Psoas muscle (tissue), 8 donors: ENCODE data around the gene SYS1. TPM values are rescaled to one million over a fixed set of nuclear protein-coding genes. Genes with fewer than 3 reads are reported as not detected.

ENCODE experiments used
- ATAC-seq, 4 donors: fragments of 200-7000 bp; cut with Tn5 transposase; one replicate each; pipeline ENCODE4 v1.9.1; 2020; ENCODE audit warnings: moderate library complexity in 3 of 4, mild to moderate bottlenecking in 2 of 4
- DNase-seq, 2 donors: peaks; one replicate each; pipeline ENCODE4 v3.0.0-alpha.2; 2020
- H3K27ac ChIP-seq: fragments of 200-600 bp; one replicate; pipeline ENCODE4 v1.8.0; 2022
- H3K27me3 ChIP-seq, 3 donors: fragments of 200-600 bp in 1 of 3; one replicate each; pipeline versions ENCODE4 v1.6.1 to v1.8.0; 2013 to 2022; ENCODE audit warnings: low read length in 2 of 3, mild to moderate bottlenecking in 2 of 3, moderate library complexity in 1 of 3; ENCODE audit not compliant: insufficient read depth in 3 of 3
- H3K36me3 ChIP-seq, 2 donors: fragments of 200-600 bp in 1 of 2; one replicate each; pipeline versions ENCODE4 v1.6.1 to v1.8.0; 2013 to 2022; ENCODE audit warnings: low read depth in 1 of 2, mild to moderate bottlenecking in 1 of 2, moderate library complexity in 1 of 2; ENCODE audit not compliant: insufficient read depth in 1 of 2
- H3K4me1 ChIP-seq: fragments of 200-600 bp; one replicate; pipeline ENCODE4 v1.8.0; 2022
- H3K4me3 ChIP-seq: fragments of 200-600 bp; one replicate; pipeline ENCODE4 v1.8.0; 2022; ENCODE audit warnings: mild to moderate bottlenecking
- H3K9me3 ChIP-seq: fragments of 200-600 bp; one replicate; pipeline ENCODE4 v1.8.0; 2022
- CTCF ChIP-seq: fragments of 200-600 bp; IDR thresholded peaks from one replicate; pipeline ENCODE4 v1.8.0; 2022; ENCODE audit warnings: antibody characterized with exemption
- whole genome bisulfite sequencing, 3 donors: extraction: QIAGEN DNeasy Blood & Tissue Kit; methylation state at CpG; one replicate each; pipeline versions ENCODE4 v1.1.6 to v1.1.7; 2013; 5-methylcytosine and 5-hydroxymethylcytosine counted together
- intact Hi-C, 2 donors: fragments of 100-400 bp; cut with DNase I; formaldehyde crosslinking; loops; one replicate each; pipeline versions ENCODE4 v1.11.0 to v1.14.2; 2022
- polyA plus RNA-seq, 3 donors: library from polyadenylated mRNA; stranded (reverse); fragments of 200-250 nt; gene quantifications; one replicate each; pipeline ENCODE4 v1.2.3, GENCODE V29; 2013
- total RNA-seq, 4 donors: library from RNA; stranded (reverse); fragmentation: NEBNext Ultra II Directional in 2 of 4; extraction: Animal tissue kit (Norgen Biotek cat#: 25700) in 2 of 4; gene quantifications; one replicate each; pipeline versions ENCODE4 v1.2.1 to v1.2.4, GENCODE V29; 2021 to 2023
- donor health status: healthy with polysubstance abuse.
- donor health status: DM: no; HTN: no; CAD: no; lungs with moderate emphysema.
- donor health status: Bipolar disorder and iron deficiency.
- donor health status: healthy.
- donor health status: DM: yes; HTN: yes; CAD: no.
- donor health status: DM: no; HTN: no; CAD: no.
- donor health status: DM: no; HTN: no; CAD: no.
- donor health status: DM: yes; HTN: yes; CAD: no.

The SYS1 gene
- total and polyA plus RNA-seq, 7 donors: 17.1 to 73.3 (median 29.6) TPM

- intact Hi-C loops: no loop called here
- 66 to 71% (median 69%) methylated on average over 11 of the region's 11 CpGs for WGBS, 3 donors
Observed at GRCh38 chr20:45377269-45377668, 14.3 kb downstream of the SYS1 start.

GRCh38 chr20:45378191-45378590 is 15.2 kb downstream of the SYS1 start, which contains the start of gene TP53TG5:
Gene TP53TG5 (minus strand): TSS chr20:45378325. CDS start chr20:45378236, 89 bp downstream.
- no peaks in the 10 kb centered on the region for H3K27me3 ChIP-seq
- ATAC-seq: no peak
- intact Hi-C loops: no loop called here
- H3K4me1 ChIP-seq: no peaks in the 10 kb centered on the region
- no peak within 1 kb of the TSS for H3K4me3 ChIP-seq
- H3K27ac ChIP-seq: no peak within 1 kb of the TSS
- H3K36me3 ChIP-seq: peaks cover 0 to 4% of the 10 kb centered on the region in 2 donors
- DNase-seq: no peak
- no peak for TF ChIP-seq CTCF
- 75 to 87% (median 85%) methylated on average over 1 of the region's 1 CpG for WGBS, 3 donors
- H3K9me3 ChIP-seq: no peaks in the 10 kb centered on the region

More at GRCh38 chr20:45377269-45377668, 14.3 kb downstream of the SYS1 start:
- DNase-seq (no peak), ATAC-seq (no peak)
- no peaks in the 10 kb centered on the region for H3K27me3 ChIP-seq
- no peak overlapping the region for H3K27ac ChIP-seq
- H3K36me3 ChIP-seq: peaks cover 0 to 4% of the 10 kb centered on the region in 2 donors
- no peak overlapping the region for H3K4me3 ChIP-seq
- no peak for TF ChIP-seq CTCF
- no peaks in the 10 kb centered on the region for H3K4me1 ChIP-seq
- no peaks in the 10 kb centered on the region for H3K9me3 ChIP-seq

- H3K27ac ChIP-seq: no peak overlapping the region
- H3K36me3 ChIP-seq: no peaks in the 10 kb centered on the region
- WGBS, 3 donors: 83 to 95% (median 95%) methylated on average over 1 of the region's 1 CpG
- intact Hi-C loops: no loop called here
- H3K9me3 ChIP-seq: no peaks in the 10 kb centered on the region
- ATAC-seq (no peak), DNase-seq (no peak)
- TF ChIP-seq CTCF: no peak
- H3K4me1 ChIP-seq: no peaks in the 10 kb centered on the region
- H3K4me3 ChIP-seq: no peak overlapping the region
- H3K27me3 ChIP-seq: no peaks in the 10 kb centered on the region
Observed at GRCh38 chr20:45387274-45387673, 24.3 kb downstream of the SYS1 start.

GRCh38 chr20:45390931-45391330 is 28.0 kb downstream of the SYS1 start:
- 90 to 95% (median 95%) methylated on average over 2 of the region's 2 CpGs for WGBS, 3 donors
- Histone ChIP-seq H3K27ac (no peak overlapping the region), H3K9me3 (no peaks in the 10 kb centered on the region), H3K36me3 (no peaks in the 10 kb centered on the region), H3K27me3 (no peaks in the 10 kb centered on the region), H3K4me1 (no peaks in the 10 kb centered on the region), H3K4me3 (no peak overlapping the region)
- no peak for ATAC-seq
- DNase-seq: no peak
- intact Hi-C loops: no loop called here
- no peak for TF ChIP-seq CTCF

GRCh38 chr20:45391559-45391958 is 28.6 kb downstream of the SYS1 start:
- no peak for TF ChIP-seq CTCF
- H3K27ac ChIP-seq: no peak overlapping the region
- H3K4me1 ChIP-seq: no peaks in the 10 kb centered on the region
- no peak for ATAC-seq
- intact Hi-C loops: no loop called here
- H3K9me3 ChIP-seq: no peaks in the 10 kb centered on the region
- no peaks in the 10 kb centered on the region for H3K27me3 ChIP-seq
- no peaks in the 10 kb centered on the region for H3K36me3 ChIP-seq
- H3K4me3 ChIP-seq: no peak overlapping the region
- WGBS, 3 donors: 59 to 74% (median 60%) methylated on average over 2 of the region's 2 CpGs
- no peak for DNase-seq
